ENCODE measurements around the gene MID1.

MID1 gene

DNA sequence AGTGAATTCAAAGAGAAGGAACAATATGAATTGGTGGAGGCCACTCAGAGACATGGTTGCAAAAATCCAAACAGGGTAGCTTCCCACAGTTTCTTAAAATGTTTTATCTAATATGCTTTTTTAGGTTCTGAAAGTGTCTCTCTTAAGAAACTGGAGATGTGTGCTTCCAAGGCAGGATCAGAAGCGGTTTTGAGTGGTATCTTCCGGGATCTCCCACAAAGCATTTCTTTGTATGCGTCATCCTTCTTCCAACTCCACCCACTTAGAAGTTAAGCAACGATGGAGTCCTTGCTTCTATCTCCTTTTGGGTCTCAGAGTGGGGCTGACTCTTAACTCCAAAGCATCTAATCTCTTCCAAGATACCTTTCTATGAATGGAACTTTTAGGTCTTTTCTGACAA lies 196.7 kb downstream of the MID1 start:
- DNase-seq = no peak

- DNase-seq = no peak
Measured at GRCh38 chrX:10420134-10420533, 200.3 kb downstream of the MID1 start.

- no peak for DNase-seq
Measured at GRCh38 chrX:10416424-10416823, 204.0 kb downstream of the MID1 start.

GRCh38 chrX:10415306-10416001 lies 204.9 kb downstream of the MID1 start:
- no peak for DNase-seq

DNA sequence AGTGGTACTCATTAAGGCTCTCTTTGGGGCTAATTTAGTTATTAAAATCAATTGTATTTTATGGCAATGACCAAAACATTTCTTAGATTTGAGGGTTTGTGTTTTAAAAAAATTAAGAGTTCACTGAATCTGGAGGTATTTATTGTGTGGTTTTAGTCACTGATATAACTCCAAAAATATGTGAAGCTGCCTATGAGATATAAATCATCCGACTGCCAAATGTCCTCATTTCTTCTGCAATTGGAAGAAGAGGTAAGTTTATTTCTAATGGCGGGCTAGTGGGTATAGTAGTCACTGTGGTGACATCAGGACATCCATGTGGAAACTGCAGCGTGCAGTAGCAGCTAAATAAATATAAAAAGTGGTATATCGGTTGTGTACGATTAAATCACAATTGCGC lies 205.5 kb downstream of the MID1 start:
- DNase-seq = no peak

DNA sequence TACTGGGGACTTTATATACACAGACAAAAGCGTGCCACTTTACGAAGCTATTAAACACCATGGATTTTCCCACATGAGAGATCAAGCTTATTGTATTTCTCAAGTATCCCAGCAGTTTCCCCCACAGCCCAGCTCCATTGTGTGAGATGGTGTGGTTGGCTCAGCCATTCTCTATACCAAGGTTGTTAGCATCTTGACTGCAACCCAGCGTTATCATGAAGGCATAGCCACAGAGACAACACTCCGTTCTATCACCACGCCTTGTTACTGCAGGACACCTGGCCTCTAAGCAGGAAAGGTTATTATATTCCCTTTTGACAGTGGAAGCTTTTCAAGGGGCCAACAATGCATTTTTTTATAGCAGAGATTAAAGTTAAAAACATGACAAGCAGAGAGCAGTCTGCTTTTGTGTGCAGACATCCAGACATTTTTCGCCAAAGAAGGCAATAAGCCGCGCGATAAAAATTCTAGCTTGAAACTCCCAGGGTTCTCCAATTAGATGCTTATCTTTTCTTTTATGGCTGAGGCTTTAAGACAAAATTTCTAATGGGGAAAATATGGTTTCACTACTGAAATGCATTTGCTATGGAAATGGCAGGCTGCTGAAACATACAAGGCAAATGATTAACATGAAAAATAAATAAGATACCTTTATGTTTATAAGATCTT lies 206.1 kb downstream of the MID1 start:
- no peak for DNase-seq

- no peak for DNase-seq
Measured at GRCh38 chrX:10404436-10404835, 215.9 kb downstream of the MID1 start.

- no peak for DNase-seq
Measured at GRCh38 chrX:10401239-10401638, 219.1 kb downstream of the MID1 start.

DNA sequence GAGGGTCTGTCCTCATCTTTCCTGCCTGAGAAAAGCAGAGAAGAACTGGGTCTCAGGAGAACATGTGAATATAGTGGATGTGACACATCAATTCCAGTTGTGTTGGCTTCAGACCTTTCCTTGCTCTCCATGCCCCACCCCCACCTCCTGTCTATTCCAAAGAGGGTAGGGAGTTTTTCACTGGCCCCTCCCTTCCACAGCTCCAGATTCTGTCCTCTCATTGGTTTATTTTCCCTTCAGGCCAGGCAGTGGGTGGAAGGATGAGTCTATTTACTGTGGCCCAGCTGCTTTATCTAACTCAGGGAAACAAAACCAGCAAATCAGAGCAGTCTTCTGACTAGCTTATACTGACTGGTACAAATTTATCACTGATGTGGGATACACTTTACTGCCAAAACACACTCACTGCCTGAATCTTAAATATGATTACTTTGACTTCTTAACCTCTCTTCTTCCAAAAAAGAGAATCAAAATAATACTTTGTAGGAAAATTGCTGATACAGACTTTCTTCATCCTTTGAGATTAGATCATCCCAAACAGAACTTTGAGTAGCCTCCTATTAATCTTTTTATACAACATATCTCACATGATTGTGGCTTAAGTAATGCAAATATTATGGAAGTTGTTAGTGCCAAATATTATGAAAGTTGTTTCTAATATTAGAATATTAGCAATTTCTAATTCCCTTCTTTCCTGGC lies 221.2 kb downstream of the MID1 start:
- no peak for DNase-seq

DNA sequence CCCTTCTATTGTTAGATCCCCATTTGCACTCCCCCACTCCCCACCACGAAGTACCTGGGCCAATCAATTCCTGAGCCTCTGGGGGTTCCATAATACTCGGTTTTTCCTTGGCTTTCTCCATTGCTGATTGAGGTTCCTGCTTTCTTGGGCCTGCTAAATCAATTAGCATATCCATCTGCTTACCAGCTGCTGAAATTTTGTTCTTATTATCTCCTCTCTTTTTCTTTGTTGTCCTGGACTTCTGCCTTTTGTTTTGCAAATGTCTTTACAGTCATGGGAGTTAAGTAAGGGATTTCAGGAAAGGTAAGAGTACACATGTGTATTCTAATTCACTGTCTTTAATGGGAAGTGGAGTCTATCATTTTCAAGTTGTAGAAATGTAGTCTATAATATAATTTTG lies 222.2 kb downstream of the MID1 start:
- DNase-seq = no peak

- no peak for DNase-seq
Measured at GRCh38 chrX:10397349-10397748, 223.0 kb downstream of the MID1 start.

DNA sequence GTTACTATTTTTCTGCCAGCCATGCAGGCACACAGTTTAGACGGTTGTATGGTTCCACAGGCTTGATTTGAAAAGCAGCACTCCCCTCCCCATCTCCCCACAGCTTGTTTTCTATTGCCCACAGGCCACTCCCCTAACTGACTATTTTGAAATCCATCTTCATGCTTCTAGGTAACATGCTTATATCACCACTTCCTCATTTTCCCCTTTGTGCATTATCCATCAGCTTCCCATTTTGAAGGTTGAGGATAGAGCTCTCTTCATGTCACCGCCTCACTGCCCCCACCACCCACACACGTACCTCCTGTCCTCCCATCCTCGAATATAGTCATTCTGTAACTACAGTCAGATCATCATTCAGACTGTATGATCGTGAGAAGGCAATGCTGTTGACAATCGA lies 224.7 kb downstream of the MID1 start:
- DNase-seq = no peak
